Keratinocyte (primary cell): ENCODE results near the gene TLL2. TPM values are rescaled to one million over a fixed set of nuclear protein-coding genes. Genes with fewer than 3 reads are reported as not detected.

Experiments used
- DNase-seq: peaks from one replicate; pipeline ENCODE4 v3.0.0-alpha.2; 2011; ENCODE audit warnings: low read depth, missing footprints, low spot score
- FAIRE-seq: peaks from 2 replicates; lab custom pipeline; 2011; peaks lifted over from hg19 to GRCh38; lab: Jason Lieb, UNC
- H2AFZ ChIP-seq: 2 replicates; pipeline ENCODE4 v1.6.0; 2012; ENCODE audit warnings: low read length, control low read depth, inconsistent platforms; ENCODE audit not compliant: control insufficient read depth
- H3K27ac ChIP-seq: 2 replicates; pipeline ENCODE4 v1.5.1; 2011; ENCODE audit warnings: low read length; ENCODE audit not compliant: control insufficient read depth, insufficient read depth
- H3K27me3 ChIP-seq: 3 replicates; pipeline ENCODE4 v1.6.0; 2011; ENCODE audit warnings: low read length; ENCODE audit not compliant: control insufficient read depth, insufficient read depth; ENCODE audit errors: extremely low read depth
- H3K36me3 ChIP-seq, 2 experiments: 2 replicates in 1 of 2; 3 replicates in 1 of 2; pipeline ENCODE4 v1.5.1; 2011; ENCODE audit warnings: low read length in 2 of 2, mild to moderate bottlenecking in 1 of 2; ENCODE audit not compliant: control insufficient read depth in 2 of 2, insufficient read depth in 2 of 2; ENCODE audit errors: extremely low read depth in 1 of 2
- H3K4me1 ChIP-seq: 3 replicates; pipeline ENCODE4 v1.5.1; 2011; ENCODE audit warnings: low read length; ENCODE audit not compliant: control insufficient read depth, insufficient read depth; ENCODE audit errors: extremely low read depth
- H3K4me2 ChIP-seq: 3 replicates; pipeline ENCODE4 v1.6.0; 2011; ENCODE audit warnings: low read depth, low read length; ENCODE audit not compliant: control insufficient read depth, insufficient read depth; ENCODE audit errors: extremely low read depth
- H3K4me3 ChIP-seq, 3 experiments: fragments of 200-600 bp in 1 of 3; sonication (generic) in 1 of 3; 2 replicates in 2 of 3; 3 replicates in 1 of 3; pipeline ENCODE4 v1.5.1; 2011 to 2016; ENCODE audit warnings: low read length in 3 of 3, mild to moderate bottlenecking in 3 of 3, control low read depth in 2 of 3, inconsistent platforms in 1 of 3, low read depth in 1 of 3, mixed read lengths in 1 of 3, mixed run types in 1 of 3, moderate library complexity in 1 of 3; ENCODE audit not compliant: control insufficient read depth in 2 of 3, insufficient read depth in 2 of 3; ENCODE audit errors: extremely low read depth in 1 of 3
- H3K79me2 ChIP-seq: 2 replicates; pipeline ENCODE4 v1.6.0; 2012; ENCODE audit warnings: low read length; ENCODE audit not compliant: control insufficient read depth, insufficient read depth
- H3K9ac ChIP-seq: 3 replicates; pipeline ENCODE4 v1.6.0; 2011; ENCODE audit warnings: low read length; ENCODE audit not compliant: control insufficient read depth, insufficient read depth; ENCODE audit errors: extremely low read depth
- H3K9me1 ChIP-seq: 3 replicates; pipeline ENCODE4 v1.6.0; 2011; ENCODE audit warnings: low read length; ENCODE audit not compliant: control insufficient read depth, insufficient read depth; ENCODE audit errors: extremely low read depth
- H3K9me3 ChIP-seq: 2 replicates; pipeline ENCODE4 v1.5.1; 2012; ENCODE audit warnings: low read depth, low read length; ENCODE audit not compliant: control insufficient read depth
- H4K20me1 ChIP-seq: 3 replicates; pipeline ENCODE4 v1.6.0; 2011; ENCODE audit warnings: low read length; ENCODE audit not compliant: control insufficient read depth, insufficient read depth; ENCODE audit errors: extremely low read depth
- CTCF ChIP-seq, 3 experiments: IDR thresholded peaks in 1 of 3; conservative IDR thresholded peaks in 1 of 3; optimal IDR thresholded peaks in 1 of 3; 2 replicates in 2 of 3; 3 replicates in 1 of 3; pipeline versions ENCODE3 to v1.5.1; 2011; ENCODE audit warnings: low read length in 3 of 3, mild to moderate bottlenecking in 3 of 3, moderate library complexity in 2 of 3, control low read depth in 1 of 3, inconsistent platforms in 1 of 3; ENCODE audit not compliant: insufficient read depth in 2 of 3; ENCODE audit errors: extremely low read depth in 1 of 3
- EZH2 ChIP-seq: IDR thresholded peaks from one replicate; pipeline ENCODE4 v1.6.1; 2012; ENCODE audit warnings: inconsistent platforms, mild to moderate bottlenecking, low read length, moderate library complexity
- dilution Hi-C: fragments of 300-500 bp; cut with MboI; formaldehyde crosslinking; loops from one replicate; pipeline ENCODE4 v1.7.0; 2020; ENCODE audit warnings: low sequenced_read_pairs; ENCODE audit not compliant: extremely low pct_ligation_motif_present
- polyA plus RNA-seq, 5 experiments: library from polyadenylated mRNA; depleted of rRNA in 3 of 5; stranded (reverse) in 3 of 5; stranded (forward) in 1 of 5; unstranded in 1 of 5; fragments of >200 nt; gene quantifications; 1 replicate in 1 of 5; 2 replicates in 3 of 5; 3 replicates in 1 of 5; pipeline versions ENCODE4 v1.2.1 to v1.2.3, GENCODE V29; 2011 to 2012; ENCODE audit warnings: missing spikeins in 2 of 5, low read depth in 1 of 5, low replicate concordance in 1 of 5

TLL2 gene
- polyA plus RNA-seq, 1 donor (not counting 4 experiments of a cell fraction or from before 2014, with no cell fraction given): 0.83 TPM

- TF ChIP-seq EZH2: no peak
- TF ChIP-seq CTCF (optimal IDR thresholded peaks at IDR 0.05 in 1 of 3, IDR thresholded peaks at IDR 0.05 in 1 of 3, conservative IDR thresholded peaks at IDR 0.05 in 1 of 3; ENCODE audit: extremely low read depth in 1 of 3, insufficient read depth in 2 of 3, low read length in 3 of 3): no peak
- Histone ChIP-seq H2AFZ (no peak overlapping the region), H3K9me1 (no peaks in the 10 kb centered on the region), H3K4me2 (no peak overlapping the region), H3K9me3 (no peaks in the 10 kb centered on the region), H3K79me2 (no peaks in the 10 kb centered on the region), H3K9ac (no peak overlapping the region), H3K27me3 (no peaks in the 10 kb centered on the region), H3K36me3 (no peaks in the 10 kb centered on the region), H3K4me1 (no peaks in the 10 kb centered on the region), H3K27ac (no peak overlapping the region), H4K20me1 (no peaks in the 10 kb centered on the region), H3K4me3 (no peak overlapping the region)
- DNase-seq (no peak), FAIRE-seq (no peak)
- dilution Hi-C loops: no loop called here
Measured at GRCh38 chr10:96422525-96422924, 91.2 kb downstream of the TLL2 start.

GRCh38 chr10:96421995-96422394 lies 91.7 kb downstream of the TLL2 start:
- no peaks in the 10 kb centered on the region for H4K20me1 ChIP-seq
- dilution Hi-C loops: no loop called here
- TF ChIP-seq CTCF (optimal IDR thresholded peaks at IDR 0.05 in 1 of 3, IDR thresholded peaks at IDR 0.05 in 1 of 3, conservative IDR thresholded peaks at IDR 0.05 in 1 of 3; ENCODE audit: extremely low read depth in 1 of 3, insufficient read depth in 2 of 3, low read length in 3 of 3): no peak
- TF ChIP-seq EZH2: no peak
- H3K9me1 ChIP-seq: no peaks in the 10 kb centered on the region
- no peaks in the 10 kb centered on the region for H3K79me2 ChIP-seq
- DNase-seq (no peak), FAIRE-seq (no peak)
- H3K9ac ChIP-seq: no peak overlapping the region
- H3K27me3 ChIP-seq: no peaks in the 10 kb centered on the region
- H3K4me3 ChIP-seq: no peak overlapping the region
- H3K4me1 ChIP-seq: no peaks in the 10 kb centered on the region
- no peaks in the 10 kb centered on the region for H3K36me3 ChIP-seq
- no peaks in the 10 kb centered on the region for H3K9me3 ChIP-seq
- no peak overlapping the region for H3K4me2 ChIP-seq
- no peak overlapping the region for H3K27ac ChIP-seq
- H2AFZ ChIP-seq: no peak overlapping the region
